Measurements from ENCODE around the gene HMGN4. TPM values are rescaled to one million over a fixed set of nuclear protein-coding genes. Genes with fewer than 3 reads are reported as not detected.
A peak's percentile ranks its signal among the peaks of the same experiment; 100 is the strongest.

HMGN4 gene
- total and polyA plus RNA-seq, 9 of the 15 experiments (the other 6 are each of a cell fraction or from before 2014, with no cell fraction given): 35.4 to 134 (median 94.1) TPM

DNA sequence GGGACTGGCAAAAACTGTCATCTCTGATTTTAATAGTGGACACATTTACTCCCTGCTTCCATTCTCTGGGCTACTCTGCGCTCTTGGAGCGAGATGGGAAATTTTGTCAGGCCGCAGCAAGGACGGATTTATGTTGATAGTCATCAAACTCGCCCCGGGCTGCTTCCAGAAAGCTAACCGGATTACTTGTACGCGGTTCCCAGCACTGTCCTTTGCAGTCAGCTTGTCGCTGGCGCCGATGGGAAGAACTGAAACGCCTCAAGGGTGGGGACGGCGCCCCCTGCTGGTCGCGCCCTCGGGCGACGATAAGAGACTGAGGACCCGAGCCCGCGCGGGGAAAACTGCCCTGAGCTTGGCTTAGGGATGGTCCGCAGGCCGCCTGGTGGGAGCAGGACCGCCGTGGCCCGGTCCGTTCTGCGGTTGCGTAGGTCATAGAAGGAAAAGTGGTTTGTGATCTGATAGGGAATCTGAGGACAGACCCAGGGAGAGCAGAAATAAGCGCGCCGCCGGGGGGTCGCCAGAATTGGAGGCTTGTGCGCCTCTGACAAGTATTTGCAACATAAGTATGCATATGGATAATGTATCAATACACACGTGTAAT is 57.6 kb downstream of the HMGN4 start (continued):
- TF ChIP-seq ZHX1 (conservative IDR thresholded peaks at IDR 0.05; ENCODE audit: low read length) (0 out of 2 replicates have a peak, but pooled peaks have one; percentile 22), CEBPZ (IDR thresholded peaks at IDR 0.05; ENCODE audit: borderline replicate concordance, low read depth, low read length) (no peak), NRF1 (conservative IDR thresholded peaks at IDR 0.05 in 1 of 2, IDR thresholded peaks at IDR 0.05 in 1 of 2) (peak; percentile 86 to 89), STAG1 (CRISPR knock-in tag; IDR thresholded peaks at IDR 0.05; ENCODE audit: borderline replicate concordance) (peak; percentile 97), CBX1 (IDR thresholded peaks at IDR 0.05; ENCODE audit: low read depth) (peak; percentile 88), KLF6 (CRISPR knock-in tag; IDR thresholded peaks at IDR 0.05; ENCODE audit: borderline replicate concordance) (0 out of 2 replicates have a peak, but pooled peaks have one; percentile 28), ATF7 (IDR thresholded peaks at IDR 0.05) (peak; percentile 78)
- TF ChIP-seq, protein P1, sequence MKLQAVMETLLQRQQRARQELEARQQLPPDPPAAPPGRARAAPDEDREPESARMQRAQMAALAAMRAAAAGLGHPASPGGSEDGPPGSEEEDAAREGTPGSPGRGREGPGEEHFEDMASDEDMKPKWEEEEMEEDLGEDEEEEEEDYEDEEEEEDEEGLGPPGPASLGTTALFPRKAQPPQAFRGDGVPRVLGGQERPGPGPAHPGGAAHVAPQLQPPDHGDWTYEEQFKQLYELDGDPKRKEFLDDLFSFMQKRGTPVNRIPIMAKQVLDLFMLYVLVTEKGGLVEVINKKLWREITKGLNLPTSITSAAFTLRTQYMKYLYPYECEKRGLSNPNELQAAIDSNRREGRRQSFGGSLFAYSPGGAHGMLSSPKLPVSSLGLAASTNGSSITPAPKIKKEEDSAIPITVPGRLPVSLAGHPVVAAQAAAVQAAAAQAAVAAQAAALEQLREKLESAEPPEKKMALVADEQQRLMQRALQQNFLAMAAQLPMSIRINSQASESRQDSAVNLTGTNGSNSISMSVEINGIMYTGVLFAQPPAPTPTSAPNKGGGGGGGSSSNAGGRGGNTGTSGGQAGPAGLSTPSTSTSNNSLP (IDR thresholded peaks at IDR 0.05; ENCODE audit: borderline replicate concordance, low read depth, low read length): 0 out of 2 replicates have a peak, but pooled peaks have one; percentile 20
- TF ChIP-seq, protein P2, sequence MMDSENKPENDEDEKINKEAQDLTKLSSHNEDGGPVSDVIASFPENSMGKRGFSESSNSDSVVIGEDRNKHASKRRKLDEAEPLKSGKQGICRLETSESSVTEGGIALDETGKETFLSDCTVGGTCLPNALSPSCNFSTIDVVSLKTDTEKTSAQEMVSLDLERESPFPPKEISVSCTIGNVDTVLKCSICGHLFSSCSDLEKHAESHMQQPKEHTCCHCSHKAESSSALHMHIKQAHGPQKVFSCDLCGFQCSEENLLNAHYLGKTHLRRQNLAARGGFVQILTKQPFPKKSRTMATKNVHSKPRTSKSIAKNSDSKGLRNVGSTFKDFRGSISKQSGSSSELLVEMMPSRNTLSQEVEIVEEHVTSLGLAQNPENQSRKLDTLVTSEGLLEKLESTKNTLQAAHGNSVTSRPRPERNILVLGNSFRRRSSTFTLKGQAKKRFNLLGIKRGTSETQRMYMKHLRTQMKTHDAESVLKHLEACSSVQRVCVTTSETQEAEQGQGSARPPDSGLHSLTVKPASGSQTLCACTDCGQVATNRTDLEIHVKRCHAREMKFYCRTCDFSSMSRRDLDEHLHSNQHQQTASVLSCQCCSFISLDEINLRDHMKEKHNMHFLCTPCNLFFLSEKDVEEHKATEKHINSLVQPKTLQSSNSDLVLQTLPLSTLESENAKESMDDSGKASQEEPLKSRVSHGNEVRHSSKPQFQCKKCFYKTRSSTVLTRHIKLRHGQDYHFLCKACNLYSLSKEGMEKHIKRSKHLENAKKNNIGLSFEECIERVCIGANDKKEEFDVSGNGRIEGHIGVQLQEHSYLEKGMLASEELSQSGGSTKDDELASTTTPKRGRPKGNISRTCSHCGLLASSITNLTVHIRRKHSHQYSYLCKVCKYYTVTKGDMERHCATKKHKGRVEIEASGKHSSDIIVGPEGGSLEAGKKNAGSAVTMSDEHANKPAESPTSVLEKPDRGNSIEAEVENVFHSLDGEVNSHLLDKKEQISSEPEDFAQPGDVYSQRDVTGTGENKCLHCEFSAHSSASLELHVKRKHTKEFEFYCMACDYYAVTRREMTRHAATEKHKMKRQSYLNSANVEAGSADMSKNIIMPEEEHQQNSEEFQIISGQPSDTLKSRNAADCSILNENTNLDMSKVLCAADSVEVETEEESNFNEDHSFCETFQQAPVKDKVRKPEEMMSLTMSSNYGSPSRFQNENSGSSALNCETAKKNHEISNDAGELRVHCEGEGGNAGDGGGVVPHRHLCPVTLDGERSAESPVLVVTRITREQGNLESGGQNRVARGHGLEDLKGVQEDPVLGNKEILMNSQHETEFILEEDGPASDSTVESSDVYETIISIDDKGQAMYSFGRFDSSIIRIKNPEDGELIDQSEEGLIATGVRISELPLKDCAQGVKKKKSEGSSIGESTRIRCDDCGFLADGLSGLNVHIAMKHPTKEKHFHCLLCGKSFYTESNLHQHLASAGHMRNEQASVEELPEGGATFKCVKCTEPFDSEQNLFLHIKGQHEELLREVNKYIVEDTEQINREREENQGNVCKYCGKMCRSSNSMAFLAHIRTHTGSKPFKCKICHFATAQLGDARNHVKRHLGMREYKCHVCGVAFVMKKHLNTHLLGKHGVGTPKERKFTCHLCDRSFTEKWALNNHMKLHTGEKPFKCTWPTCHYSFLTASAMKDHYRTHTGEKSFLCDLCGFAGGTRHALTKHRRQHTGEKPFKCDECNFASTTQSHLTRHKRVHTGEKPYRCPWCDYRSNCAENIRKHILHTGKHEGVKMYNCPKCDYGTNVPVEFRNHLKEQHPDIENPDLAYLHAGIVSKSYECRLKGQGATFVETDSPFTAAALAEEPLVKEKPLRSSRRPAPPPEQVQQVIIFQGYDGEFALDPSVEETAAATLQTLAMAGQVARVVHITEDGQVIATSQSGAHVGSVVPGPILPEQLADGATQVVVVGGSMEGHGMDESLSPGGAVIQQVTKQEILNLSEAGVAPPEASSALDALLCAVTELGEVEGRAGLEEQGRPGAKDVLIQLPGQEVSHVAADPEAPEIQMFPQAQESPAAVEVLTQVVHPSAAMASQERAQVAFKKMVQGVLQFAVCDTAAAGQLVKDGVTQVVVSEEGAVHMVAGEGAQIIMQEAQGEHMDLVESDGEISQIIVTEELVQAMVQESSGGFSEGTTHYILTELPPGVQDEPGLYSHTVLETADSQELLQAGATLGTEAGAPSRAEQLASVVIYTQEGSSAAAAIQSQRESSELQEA (IDR thresholded peaks at IDR 0.05; ENCODE audit: low read depth): no peak

Data from K562 (cell line).